CD4-positive, alpha-beta T cell treated with Interleukin-10 for 1 hour (primary cell): Measurements from ENCODE around the gene KCNMA1.
"Not testable (repeated sequence)": the region's sequence is repeated elsewhere in the genome, so short reads cannot be mapped to it uniquely, and the experiment has no call there.

Experiments used
- DNase-seq: peaks from one replicate; pipeline ENCODE4 v3.0.0-alpha.2; 2020

KCNMA1 gene

DNA sequence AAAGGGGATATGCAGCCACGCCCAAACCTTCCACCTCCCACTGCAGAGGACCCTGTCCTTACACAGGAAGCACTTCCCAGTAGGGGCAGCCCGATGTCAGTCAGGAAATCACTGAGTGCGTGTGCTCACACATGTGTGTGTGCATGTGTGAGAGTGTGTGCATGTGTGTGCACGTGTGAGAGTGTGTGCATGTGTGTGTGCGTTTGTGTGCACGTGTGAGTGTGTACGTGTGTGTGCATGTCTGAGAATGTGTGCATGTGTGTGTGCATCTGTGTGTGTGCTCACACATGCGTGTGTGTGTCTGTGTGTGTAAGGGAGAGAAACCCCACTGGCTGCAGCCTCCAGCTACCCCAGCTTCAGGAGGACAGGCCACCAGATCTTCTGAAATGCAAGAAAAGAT, 229.3 kb downstream of the KCNMA1 start:
- no peak for DNase-seq

DNA sequence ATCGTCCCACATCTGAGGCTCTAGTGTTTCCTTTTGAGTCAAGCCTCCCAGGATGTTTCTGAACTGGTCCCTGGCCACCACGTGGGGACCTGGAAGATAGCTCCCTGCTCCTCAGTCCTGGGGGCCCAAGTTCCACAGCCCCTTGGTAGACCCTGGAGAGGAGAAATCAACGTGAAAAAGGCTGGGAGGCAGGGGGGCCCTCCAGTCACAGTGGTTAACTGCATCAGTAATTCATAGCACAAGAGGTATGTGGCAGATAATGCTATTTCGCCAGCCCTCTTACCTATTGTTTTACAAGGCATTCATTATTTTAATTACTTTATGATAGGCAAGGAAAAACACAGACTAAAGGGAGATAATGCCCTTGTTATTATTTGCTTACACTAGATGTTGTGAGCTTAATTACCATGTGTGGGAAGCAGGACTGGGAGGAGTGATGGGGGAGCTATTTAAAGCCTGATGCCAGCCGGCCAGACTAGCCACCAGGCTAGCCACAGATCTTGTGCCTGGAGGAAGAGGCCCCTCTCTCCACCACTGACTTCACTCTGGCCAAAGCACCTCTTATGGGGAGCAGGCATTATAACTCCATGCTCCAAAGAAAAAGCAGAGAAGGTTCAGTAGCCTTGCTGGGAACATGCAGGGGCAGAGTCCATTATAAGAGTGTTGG, 230.7 kb downstream of the KCNMA1 start:
- DNase-seq: no peak

DNA sequence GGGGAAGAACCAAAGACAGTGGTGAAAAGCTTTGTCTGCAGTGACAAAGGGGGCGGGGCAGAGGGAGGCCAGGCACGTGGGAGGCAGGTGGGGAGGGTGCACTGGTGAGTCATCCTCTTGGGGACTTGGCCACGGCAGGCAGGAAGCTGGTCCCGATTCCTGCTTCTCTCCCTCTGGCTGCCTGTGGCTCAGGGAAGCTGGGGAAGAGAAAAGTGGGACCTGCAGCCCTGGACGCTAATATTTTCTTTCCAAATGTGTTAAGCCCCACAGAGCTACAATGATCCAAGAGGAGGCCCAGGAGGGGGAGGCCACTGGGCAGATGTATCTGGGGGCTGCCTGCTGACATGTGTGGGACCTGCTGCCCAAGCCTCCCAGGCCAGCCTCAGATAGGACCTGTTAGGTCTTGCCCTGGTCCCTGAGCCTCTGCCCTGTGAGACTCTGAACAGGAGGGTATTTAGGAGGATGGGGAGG, 231.8 kb downstream of the KCNMA1 start:
- DNase-seq: no peak

DNA sequence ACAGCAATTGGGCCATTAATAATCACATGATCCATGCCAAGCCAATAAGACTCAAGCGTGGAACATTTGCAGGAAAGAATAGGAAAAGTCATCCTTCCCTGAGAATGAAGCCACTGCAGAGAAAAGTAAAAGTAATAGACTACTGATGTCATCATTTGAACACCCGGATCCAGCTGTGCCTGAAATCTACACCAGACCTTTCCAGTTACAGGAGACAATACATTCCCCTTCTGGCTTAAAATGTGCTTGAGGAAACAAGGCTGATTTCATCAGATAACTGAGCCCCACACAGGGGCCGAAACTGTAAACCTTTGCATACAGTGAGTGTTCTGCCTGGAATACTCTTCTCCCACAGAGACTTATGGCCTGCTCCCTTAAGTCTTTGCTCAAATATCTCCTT, 232.8 kb downstream of the KCNMA1 start:
- DNase-seq: no peak

DNA sequence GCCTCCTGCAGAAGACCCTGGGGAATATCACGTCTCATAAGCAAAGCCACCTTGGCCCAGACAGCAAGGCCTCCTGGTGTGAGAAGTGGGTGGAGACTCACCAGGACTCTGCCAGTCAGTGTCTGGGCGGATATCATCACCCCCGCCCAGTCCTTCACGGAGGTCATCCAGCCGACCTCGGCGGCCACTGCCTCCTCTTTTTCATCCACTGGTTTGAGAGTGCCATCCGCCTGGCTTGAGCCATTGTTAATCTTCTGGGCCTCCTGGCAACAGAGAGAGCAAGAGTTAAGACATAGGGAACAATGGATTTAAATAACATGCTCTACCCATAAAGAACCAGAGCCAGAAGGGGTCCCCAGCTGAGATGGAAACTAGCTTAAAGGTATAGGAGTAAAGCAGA, 233.8 kb downstream of the KCNMA1 start:
- no peak for DNase-seq

DNA sequence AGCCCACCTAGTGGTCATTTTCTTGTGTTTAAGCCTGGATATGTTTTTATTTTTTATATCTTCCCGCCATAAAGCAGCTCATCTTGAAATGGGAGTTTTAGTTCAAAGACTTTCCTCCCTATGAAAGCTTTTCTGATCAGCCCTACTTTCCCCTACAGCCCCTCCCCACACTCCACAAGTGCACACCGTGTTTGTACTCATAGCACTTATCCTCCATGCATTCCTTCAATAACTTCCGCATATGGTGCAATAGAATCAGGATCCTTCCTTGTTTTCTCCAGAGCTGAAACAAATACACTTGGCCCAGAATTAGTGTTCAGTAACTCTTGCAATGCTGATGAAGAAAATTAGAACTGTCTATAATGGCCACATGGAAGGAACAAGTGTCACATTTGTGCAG, 235.9 kb downstream of the KCNMA1 start:
- no peak for DNase-seq

DNA sequence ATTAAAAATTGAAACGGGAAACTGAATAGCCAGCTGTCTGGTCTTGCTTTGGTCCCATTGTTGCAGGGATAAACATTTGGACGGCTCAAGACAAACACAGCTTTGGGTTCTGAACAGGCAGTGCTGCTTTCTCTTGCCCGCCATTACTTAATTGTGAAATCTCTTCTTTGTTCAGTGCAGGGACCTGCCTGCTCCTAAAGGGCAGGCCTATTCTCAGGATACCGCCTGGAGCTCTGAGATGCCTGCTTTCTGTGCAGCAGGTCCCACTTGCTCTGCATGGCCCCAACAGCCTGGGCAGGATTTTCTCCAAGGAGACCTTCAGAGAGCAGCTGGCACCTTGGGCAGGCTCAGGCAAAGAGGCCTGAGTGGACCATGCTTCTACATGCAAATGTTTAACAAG, 237.6 kb downstream of the KCNMA1 start:
- no peak for DNase-seq

DNA sequence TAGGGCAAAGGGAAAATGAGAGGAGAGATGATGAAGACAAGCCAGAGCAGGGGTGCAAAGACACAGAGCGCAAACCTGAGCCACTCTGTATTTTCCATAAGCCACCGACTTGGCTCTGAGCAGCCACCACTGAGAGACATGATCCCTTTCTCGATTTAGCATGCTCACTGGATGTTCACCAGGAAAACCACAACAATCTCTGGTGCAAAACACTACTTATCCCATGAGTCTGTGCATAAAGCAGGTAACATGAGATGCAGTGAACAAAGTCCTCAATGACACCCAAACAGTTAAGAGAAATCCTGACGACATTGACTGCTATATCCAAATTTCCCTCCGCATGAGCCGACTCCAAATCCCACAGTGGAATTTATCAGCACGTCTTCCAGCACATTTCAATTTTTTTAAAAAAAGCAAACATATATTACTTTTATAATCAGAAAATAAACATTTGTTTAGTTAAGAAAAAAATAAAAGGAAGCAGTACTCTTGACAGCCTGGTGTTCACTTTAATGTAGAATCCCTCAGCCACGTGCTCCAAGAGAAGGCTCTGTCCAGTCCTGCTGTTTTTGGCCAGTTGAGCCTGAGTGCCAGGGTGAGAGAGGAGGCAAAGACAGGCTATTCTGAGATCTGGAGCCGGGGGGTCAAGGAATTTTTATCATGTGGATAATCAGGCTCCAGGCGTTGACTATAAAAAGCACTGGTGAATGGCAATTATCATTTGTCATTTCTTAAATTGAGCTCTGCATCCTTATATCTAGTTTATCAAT, 238.4 kb downstream of the KCNMA1 start:
- DNase-seq: no peak

DNA sequence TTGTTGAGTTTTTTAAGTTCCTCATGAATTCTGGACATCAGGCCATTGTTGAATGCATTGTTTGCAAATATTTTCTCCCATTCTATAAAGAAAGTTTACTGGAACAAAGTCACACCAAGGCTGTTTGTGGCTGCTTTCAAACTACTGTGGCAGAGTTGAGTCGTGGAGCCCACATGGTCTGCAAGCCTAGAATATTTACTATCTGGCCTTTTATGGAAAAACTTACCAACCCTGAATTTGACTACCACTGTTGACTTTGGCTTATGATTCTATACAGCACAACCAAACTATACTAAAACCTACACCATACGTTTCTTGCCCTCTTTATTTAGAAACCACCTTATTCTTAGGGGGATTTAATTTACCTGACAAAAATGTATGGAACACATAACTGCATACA, 239.1 kb downstream of the KCNMA1 start:
- no peak for DNase-seq

DNA sequence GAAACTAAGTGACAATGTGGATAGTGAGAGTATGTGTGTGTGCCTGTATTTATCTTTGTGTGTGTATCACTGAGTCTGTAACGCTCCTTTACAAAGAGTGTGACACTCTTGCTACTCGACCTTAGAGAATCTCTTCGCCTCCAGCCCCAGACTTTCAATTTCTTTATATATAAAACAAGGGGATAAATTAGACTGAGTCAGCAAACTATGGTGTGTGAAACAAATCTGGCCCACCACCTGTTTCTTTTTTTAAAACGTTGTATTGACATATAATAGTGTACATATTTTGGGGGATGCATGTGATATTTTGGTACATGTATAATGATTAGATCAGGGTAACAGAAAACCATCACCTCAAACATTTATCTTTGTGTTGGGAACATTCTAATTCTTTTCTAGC, 240.5 kb downstream of the KCNMA1 start:
- no peak for DNase-seq

DNA sequence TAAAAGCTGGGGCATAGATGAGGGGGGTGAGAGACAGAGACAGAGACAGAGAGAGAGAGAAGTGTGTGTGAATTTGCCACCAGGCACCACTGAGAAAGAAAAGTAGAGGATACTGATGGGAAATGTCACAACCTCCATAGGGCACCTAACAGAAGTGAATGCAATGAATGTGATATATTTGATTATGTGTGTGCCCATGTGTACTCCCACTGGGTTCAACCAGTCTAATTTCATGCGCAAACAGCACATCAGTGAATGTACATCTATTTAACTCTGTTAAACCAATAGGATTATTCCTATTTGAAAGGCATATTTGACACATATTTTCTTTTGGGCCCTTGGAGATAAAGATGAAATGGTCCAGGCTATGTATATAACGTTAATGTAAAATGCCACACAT, 241.3 kb downstream of the KCNMA1 start:
- DNase-seq: no peak

DNA sequence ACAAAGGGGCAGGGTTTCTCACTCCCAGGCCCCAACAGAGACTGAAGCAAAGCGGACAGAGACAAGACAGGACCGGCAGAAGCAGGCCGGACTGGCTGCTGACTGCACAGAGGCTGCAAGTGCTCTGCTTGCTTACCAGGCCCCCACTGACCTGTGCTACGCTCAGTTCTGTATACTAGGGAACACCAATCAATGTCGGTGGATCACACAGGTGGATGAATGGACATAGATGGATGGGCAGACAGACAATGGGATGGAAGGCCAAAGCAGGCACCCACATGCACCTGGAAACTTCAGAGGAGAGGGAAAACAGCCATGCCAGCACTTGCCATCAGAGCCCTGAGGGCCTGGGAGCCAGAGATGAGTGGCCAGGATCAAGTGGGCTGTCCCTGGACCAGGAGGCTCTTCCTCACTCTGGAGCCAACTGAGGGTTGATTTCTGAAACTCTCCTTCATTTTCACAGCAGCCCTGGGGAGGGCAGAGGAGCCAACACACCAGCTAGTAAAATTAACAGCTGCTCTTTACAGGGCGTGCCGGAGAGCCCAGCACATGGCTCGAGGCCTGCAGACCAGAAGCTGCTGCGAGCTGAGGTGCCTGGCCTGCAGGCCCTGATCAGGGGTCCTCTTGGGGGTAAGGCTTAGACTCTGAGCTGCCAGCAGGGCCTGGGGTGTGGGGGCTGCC, 243.6 kb downstream of the KCNMA1 start:
- no peak for DNase-seq

DNA sequence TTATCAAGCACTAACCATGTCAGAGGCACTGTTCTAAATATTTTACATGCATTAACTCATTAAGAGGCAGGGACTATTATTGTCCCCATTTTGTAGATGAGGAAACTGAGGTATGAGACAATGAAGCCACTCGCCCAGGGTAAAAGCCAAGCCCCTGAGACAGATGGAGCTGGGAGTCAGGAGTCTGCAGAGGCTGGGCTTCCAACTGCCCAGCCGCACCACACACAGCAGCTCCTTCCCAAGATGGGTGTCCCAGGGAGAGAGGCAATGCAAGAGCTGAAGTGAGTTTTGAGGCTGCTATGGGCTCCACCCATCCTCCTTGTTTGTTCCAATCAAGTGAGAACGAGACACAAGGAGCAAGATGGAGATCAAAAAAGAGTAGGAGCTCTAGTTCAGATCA, 244.2 kb downstream of the KCNMA1 start:
- no peak for DNase-seq

DNA sequence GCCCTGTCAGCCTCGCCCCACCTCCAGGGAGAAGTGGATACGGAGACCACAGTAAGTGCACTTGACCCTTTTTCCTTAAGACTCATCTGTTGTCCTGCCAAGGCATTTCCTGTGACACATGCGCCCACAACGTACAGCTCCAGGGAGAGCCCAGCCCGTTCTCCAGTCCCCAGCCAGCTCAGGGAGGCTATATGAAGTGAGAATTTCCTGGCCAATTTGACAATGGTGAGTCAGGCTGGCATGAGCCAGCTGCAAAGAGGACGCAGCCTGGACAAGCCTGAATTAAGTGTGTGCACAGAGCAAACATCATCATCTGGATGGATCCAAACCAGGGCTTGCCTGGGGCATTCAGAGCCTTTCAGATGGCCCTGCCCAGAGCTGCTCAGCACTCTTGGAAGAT, 244.8 kb downstream of the KCNMA1 start:
- no peak for DNase-seq

DNA sequence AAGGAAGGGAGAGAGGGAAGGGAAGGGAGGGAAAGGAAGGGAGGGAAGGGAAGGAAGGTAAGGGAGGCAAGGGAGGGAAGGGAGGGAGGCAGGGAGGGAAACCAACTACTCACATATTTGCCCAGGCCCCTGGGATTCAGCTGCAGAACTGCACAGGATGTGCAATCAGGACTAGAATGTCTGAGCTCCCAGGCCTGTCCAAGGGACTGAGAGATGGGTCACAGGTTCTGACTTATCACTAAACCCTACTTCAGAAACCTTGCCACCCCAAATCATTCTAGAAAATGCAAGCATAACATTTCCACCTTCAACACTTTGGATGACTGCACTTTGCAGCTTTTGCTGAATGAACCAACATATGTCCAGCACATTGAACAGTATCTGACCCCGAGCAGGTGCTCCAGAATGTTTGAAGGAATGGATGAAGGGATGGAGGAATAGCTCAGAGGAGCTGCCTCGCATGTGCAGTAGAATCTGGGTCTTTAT, 245.3 kb downstream of the KCNMA1 start:
- no peak for DNase-seq

DNA sequence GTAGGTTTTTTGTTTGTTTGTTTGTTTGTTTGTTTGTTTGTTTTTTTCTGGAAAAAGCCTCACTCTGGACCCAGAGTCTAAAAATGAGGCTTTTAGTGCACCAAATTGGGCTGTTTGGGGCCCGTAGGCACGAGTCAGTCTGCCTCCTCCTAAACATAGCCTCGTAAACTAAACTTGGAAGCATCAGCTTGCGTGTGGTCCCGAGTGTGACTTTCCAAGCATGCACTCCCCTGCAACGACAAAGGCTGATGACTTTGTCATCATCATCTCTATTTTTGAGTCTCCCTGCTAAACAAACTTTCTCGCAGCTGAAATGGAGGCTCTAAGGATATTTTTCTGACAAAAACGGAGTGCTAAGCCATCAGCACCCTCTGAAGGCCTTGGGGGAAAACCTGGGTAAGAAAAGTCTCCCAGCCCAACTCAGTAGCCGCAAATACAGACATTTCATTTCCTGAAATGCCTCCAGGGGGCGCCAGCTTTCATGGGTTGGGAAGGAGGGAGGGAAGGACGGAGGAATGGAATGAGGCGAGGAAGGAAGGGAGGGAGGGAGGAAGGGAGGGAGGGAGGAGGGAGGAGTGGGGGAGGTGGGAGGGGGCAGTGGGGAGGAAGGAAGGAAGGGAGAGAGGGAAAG, 245.9 kb downstream of the KCNMA1 start:
- no peak for DNase-seq

DNA sequence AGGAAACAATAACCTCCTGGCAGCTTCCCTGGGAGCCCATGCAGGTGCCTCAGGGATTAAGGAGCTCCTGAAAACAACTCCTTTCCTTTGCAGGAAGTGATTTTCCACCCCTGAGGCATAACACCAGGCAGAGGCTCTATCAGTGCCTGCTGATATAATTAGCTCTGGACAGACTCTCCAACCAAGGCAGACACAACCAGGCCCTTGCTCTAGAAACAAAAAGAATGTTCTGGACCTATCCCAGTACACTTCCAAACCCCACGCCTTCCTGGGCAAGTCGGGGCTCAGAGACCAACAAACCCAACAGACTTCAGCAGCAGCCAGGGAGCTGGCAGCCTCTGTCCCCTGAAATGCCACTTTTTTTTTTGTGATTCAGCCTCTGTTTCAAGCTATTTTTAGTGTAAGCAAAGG, 247.1 kb downstream of the KCNMA1 start:
- DNase-seq: no peak

DNA sequence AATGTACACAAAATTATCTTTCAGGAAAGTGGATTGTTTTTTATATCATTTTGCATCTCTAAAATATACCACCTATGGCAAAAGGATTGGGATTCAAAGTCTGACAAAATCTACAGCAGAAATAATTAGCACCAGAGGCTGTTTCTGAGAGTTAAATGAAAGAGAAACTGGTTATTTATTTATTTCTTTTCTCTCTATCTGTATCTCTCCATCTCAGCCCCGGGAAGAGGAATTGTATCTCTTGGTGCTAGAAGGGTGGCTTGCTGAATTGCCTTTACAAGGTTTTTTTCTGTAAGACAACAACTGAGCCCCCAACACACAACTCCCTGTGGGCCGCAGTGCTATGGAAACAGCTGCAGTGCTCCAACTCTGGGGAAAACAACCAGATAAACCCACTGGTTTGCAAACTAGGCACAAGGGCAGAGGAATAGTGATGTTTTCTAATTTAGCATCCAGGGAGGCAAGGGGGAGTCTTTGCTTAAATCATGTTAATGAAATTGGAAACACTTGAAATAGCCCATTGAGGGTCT, 249.0 kb downstream of the KCNMA1 start:
- DNase-seq: no peak

DNA sequence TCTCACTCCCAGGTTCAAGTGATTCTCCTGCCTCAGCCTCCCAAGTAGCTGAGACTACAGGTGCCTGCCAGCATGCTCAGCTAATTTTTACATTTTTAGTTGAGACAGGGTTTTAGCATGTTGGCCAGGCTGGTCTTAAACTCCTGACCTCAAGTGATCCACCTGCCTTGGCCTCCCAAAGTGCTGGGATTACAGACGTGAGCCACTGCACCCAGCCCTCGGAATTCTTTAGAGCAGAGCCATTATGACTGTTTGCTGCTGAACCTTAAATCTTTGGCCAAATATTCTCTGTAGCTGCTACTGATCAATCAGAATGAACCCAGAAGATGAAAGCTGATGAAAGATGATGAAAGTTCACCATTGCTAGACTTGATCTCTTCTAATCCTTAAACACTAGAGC, 249.9 kb downstream of the KCNMA1 start:
- DNase-seq: not testable (repeated sequence)

DNA sequence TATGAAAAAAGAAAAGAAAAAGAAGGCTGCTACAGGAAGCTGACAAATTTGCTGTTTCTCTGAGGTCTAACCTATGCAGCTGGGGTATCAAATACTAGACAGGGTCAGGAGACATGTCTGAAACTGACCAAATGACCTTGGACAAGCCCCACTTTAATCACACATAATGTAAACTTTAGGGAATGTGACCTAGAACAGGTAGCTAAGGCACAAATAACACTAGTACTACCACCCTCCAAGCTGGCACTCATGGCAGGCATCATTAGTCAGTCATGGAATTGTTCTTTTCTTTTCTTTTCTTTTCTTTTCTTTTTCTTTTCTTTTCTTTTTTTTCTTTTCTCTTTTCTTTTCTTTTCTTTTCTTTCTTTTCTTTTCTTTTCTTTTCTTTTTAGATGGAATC, 250.4 kb downstream of the KCNMA1 start:
- DNase-seq: no peak

DNA sequence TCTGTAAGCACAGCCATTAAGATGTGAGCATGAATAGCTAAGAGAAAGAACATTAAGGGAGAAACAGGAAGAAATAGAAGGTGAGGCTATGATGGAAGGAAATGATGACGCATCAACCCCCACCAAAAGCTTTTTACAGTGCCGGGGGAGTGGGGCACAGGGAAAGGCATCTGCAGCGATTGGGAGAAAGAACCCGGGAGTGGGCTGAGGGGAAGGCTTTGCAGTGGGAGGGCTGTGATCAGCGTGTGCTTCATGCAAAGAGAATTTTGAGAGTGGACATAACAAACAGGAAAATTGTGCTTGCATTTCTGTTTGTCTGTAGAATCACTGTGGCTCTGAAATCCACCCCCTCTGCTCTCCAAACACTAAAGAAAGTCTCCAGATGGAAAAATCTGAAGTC, 250.8 kb downstream of the KCNMA1 start:
- DNase-seq: no peak

DNA sequence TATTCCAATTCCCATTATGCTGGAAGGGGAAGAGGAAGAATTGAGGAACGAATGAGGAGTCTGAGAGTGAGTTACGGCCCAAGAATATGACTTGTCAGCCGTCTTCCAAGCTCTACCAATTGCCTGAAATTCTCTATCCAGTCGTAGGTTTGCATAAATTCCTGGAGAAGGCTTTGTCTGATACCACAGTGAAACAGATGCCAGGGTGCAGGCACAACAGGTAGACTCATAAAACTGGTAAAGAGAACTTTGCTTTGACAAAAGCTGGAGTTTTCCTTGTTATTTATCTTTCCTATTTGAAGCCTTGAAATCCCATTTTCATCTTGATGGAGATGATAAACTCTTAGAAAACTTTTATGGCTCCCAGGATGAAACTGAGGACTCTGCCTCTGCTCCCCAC, 251.2 kb downstream of the KCNMA1 start:
- DNase-seq: no peak

DNA sequence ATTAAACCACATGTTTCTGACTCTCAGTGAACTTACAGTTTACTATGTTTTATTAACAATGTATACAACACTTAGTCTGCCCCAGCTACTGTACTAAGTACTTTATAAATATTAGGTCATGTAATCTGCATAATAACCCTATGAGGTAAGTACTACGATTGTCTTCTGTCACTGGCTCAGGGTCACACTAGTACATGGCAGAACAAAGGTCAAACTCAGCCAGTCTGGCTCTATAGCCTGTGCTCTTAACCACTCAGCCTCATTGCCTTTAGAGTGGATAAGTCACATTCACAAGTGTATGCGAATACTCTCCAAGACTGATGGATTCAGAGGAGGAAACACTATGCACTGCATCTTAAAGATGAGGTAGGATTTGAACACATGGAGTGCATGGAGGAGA, 252.3 kb downstream of the KCNMA1 start:
- DNase-seq: no peak
